Measurements from ENCODE around the gene HTD2. TPM values are rescaled to one million over a fixed set of nuclear protein-coding genes. Genes with fewer than 3 reads are reported as not detected.

The HTD2 gene
- total RNA-seq, 1 experiment from 2014 or later, result 13.5 TPM

DNA sequence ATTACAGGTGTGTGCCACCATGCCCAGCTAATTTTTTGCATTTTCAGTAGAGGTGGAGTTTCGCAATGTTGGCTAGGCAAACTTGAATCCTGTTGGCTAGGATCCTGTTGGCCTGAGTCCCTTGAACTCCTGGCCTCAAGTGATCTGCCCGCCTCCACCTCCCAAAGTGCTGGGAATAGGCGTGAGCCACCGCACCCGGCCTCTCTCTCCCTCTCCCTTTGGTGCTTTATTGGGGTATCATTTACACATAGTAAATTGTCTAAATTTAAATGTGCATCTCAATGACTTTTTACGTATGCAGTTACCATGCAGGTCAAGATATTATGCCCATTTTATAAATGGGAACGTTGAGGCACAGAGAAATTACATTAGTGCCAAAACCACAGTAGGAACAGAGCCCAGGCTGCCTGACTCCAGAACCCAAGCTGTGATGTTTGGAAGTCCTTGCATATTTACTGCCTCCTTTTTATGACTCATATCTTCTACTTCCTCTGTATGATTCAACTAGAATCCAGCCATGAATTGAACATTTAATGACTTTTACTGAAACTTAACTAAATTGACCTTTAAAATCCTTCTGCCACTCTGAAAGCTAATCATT lies 34.3 kb upstream of the HTD2 start:
- Histone ChIP-seq H3K9ac (ENCODE audit: low read length) (peak overlapping the region; percentile 8; the same call in 1 of the 2 replicates), H3K27me3 (ENCODE audit: insufficient read depth, low read length) (no peaks in the 10 kb centered on the region), H3K4me1 (ENCODE audit: control insufficient read depth in 1 of 2, insufficient read depth in 2 of 2, low read length in 2 of 2) (peaks cover 11 to 25% of the 10 kb centered on the region in 2 experiments), H3K9me2 (ENCODE audit: insufficient read depth) (no peaks in the 10 kb centered on the region), H3K4me2 (ENCODE audit: low read length) (peak overlapping the region; percentile 83), H3K27ac (ENCODE audit: low read depth, low read length) (peak overlapping the region; percentile 27; the same call in 1 of the 2 replicates), H2AFZ (ENCODE audit: low read depth, low read length, poor library complexity, severe bottlenecking) (no peak overlapping the region), H4K20me1 (ENCODE audit: insufficient read depth) (no peaks in the 10 kb centered on the region), H3K79me2 (ENCODE audit: insufficient read depth, low read length) (no peaks in the 10 kb centered on the region), H3K4me3 (replicated peaks in 1 of 2; ENCODE audit: low read depth in 1 of 2, low read length in 2 of 2) (peak overlapping the region in 1 of 2 experiments; percentile 34; a peak in 2 of 4 replicates), H3K36me3 (ENCODE audit: control insufficient read depth in 1 of 2, insufficient read depth in 2 of 2, low read length in 2 of 2) (no peaks in the 10 kb centered on the region; a peak in 1 of 4 replicates), H3K9me3 (ENCODE audit: control insufficient read depth in 1 of 2, insufficient read depth in 1 of 2, low read depth in 1 of 2, low read length in 2 of 2) (no peaks in the 10 kb centered on the region)
- DNase-seq (ENCODE audit: low read depth, low spot score), result peak; percentile 73
- ATAC-seq, result peak; percentile 95
- ChIA-PET RAD21 (ENCODE audit: low non-redundant PET in 1 of 2, low total read pairs in 2 of 2, uncharacterized antibody in 2 of 2, unreplicated experiment in 2 of 2) (interaction anchor here in 1 of 2 experiments (0.9 kb wide), 1 partner anchor 27 kb away, joined by 4 read pairs; no protein-coding TSS in a partner anchor), CTCF (interaction anchor here (1.2 to 3.4 kb wide), 3 partner anchors 28 to 54 kb away, joined by 3 to 14 read pairs (median 4); partner anchors contain the start of genes HTD2 and RPP14), POLR2A (no interaction called here)
- intact Hi-C loops (cut with micrococcal nuclease), result loop anchor here (2.0 kb wide), 1 partner anchor 35 kb away; the partner anchor contains the start of gene ABHD6
- no TSS peak for BruUV-seq (replicated peaks)
- TF ChIP-seq, protein P1, sequence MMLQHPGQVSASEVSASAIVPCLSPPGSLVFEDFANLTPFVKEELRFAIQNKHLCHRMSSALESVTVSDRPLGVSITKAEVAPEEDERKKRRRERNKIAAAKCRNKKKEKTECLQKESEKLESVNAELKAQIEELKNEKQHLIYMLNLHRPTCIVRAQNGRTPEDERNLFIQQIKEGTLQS (IDR thresholded peaks at IDR 0.05), result no peak
- TF ChIP-seq EGR1 (IDR thresholded peaks at IDR 0.05; ENCODE audit: low read depth) (peak; percentile 23; the same call in 1 of the 2 replicates), EZH2phosphoT487 (IDR thresholded peaks at IDR 0.05; ENCODE audit: borderline replicate concordance) (no peak), RAD21 (IDR thresholded peaks at IDR 0.05; ENCODE audit: low read depth) (no peak), CTCF (IDR thresholded peaks at IDR 0.05 in 2 of 3, conservative IDR thresholded peaks at IDR 0.05 in 1 of 3; ENCODE audit: borderline replicate concordance in 1 of 3, insufficient read depth in 1 of 3, low read depth in 2 of 3, low read length in 2 of 3) (no peak), JUND (IDR thresholded peaks at IDR 0.05) (peak; percentile 93), CBX3 (IDR thresholded peaks at IDR 0.05; ENCODE audit: low read depth) (peak; percentile 95), CEBPB (IDR thresholded peaks at IDR 0.05; ENCODE audit: low read depth) (peak; percentile 88), EZH2 (IDR thresholded peaks at IDR 0.05) (no peak), SRF (IDR thresholded peaks at IDR 0.05; ENCODE audit: low read depth) (0 out of 2 replicates have a peak, but pooled peaks have one; percentile 29), POLR2AphosphoS5 (IDR thresholded peaks at IDR 0.05; ENCODE audit: low read depth, low read length) (no peak), TCF7L2 (IDR thresholded peaks at IDR 0.05; ENCODE audit: borderline replicate concordance, extremely low read depth, insufficient read depth, insufficient read length) (no peak), REST (IDR thresholded peaks at IDR 0.05; ENCODE audit: low read depth) (no peak), ZFX (IDR thresholded peaks at IDR 0.05) (no peak), YY1 (IDR thresholded peaks at IDR 0.05; ENCODE audit: extremely low read depth, insufficient replicate concordance, low read depth, low read length) (peak; percentile 26), ZBTB33 (IDR thresholded peaks at IDR 0.05; ENCODE audit: extremely low read depth, insufficient replicate concordance, low read length) (no peak), ELF1 (IDR thresholded peaks at IDR 0.05; ENCODE audit: borderline replicate concordance, low read depth) (no peak; the same call in 1 of the 2 replicates), FOSL1 (IDR thresholded peaks at IDR 0.05; ENCODE audit: low read depth) (peak; percentile 88)
- TF ChIP-seq, protein P2, sequence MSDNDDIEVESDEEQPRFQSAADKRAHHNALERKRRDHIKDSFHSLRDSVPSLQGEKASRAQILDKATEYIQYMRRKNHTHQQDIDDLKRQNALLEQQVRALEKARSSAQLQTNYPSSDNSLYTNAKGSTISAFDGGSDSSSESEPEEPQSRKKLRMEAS (IDR thresholded peaks at IDR 0.05), result peak; percentile 55
